ENCODE results near the gene CCNB1IP1.

DNA sequence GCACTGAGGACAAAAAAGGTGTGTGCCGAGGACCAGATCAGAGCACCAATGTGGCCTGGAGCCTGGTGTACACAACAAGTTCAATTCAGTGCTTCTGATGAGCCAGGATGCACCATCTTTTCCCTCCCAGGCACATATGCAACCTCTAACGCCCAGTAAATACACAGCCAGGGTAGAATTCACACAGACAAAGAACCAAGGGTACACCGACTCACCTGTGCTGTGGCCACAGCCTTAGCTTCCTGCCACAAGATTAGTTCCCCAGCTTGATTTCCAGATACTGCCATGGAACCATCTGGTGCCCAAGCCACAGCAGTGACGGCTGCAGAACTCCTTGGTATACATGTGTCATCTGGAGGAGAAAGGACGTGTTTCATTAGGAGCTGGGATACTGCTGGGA is 39.7 kb upstream of the CCNB1IP1 start:
- TF ChIP-seq, protein P1, sequence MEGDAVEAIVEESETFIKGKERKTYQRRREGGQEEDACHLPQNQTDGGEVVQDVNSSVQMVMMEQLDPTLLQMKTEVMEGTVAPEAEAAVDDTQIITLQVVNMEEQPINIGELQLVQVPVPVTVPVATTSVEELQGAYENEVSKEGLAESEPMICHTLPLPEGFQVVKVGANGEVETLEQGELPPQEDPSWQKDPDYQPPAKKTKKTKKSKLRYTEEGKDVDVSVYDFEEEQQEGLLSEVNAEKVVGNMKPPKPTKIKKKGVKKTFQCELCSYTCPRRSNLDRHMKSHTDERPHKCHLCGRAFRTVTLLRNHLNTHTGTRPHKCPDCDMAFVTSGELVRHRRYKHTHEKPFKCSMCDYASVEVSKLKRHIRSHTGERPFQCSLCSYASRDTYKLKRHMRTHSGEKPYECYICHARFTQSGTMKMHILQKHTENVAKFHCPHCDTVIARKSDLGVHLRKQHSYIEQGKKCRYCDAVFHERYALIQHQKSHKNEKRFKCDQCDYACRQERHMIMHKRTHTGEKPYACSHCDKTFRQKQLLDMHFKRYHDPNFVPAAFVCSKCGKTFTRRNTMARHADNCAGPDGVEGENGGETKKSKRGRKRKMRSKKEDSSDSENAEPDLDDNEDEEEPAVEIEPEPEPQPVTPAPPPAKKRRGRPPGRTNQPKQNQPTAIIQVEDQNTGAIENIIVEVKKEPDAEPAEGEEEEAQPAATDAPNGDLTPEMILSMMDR (IDR thresholded peaks at IDR 0.05): no peak
- no peak for TF ChIP-seq POLR2A (IDR thresholded peaks at IDR 0.05)

Data from testis (tissue), 2 donors.